Ectodermal cell (in vitro differentiated cells): ENCODE results near the gene MRPL21.

Source experiments
- H3K27ac ChIP-seq: 2 replicates; pipeline ENCODE4 v1.7.0; 2013; ENCODE audit warnings: mild to moderate bottlenecking, low read depth, low read length; ENCODE audit not compliant: insufficient read depth, poor library complexity, severe bottlenecking
- H3K27me3 ChIP-seq: 2 replicates; pipeline ENCODE4 v1.7.0; 2013; ENCODE audit warnings: mild to moderate bottlenecking, low read length; ENCODE audit not compliant: insufficient read depth, control insufficient read depth, poor library complexity, severe bottlenecking
- H3K36me3 ChIP-seq: one replicate; pipeline ENCODE4 v1.7.0; 2013; ENCODE audit warnings: low read length; ENCODE audit not compliant: control insufficient read depth, insufficient read depth
- H3K4me1 ChIP-seq: one replicate; pipeline ENCODE4 v1.7.0; 2013; ENCODE audit warnings: low read length; ENCODE audit not compliant: control insufficient read depth, insufficient read depth
- H3K4me3 ChIP-seq: 2 replicates; pipeline ENCODE4 v1.7.0; 2013; ENCODE audit warnings: low read depth, low read length, control low read depth; ENCODE audit not compliant: insufficient read depth
- H3K9me3 ChIP-seq: 2 replicates; pipeline ENCODE4 v1.7.0; 2013; ENCODE audit warnings: mild to moderate bottlenecking, low read length, moderate library complexity; ENCODE audit not compliant: control insufficient read depth
- WGBS, 2 experiments: methylation state at CpG; one replicate each; pipeline ENCODE4 v1.1.7; 2013; ENCODE audit warnings: missing lambda C conversion rate in 2 of 2; 5-methylcytosine and 5-hydroxymethylcytosine counted together

Gene MRPL21

GRCh38 chr11:68935066-68935465 is 31.4 kb upstream of the MRPL21 start:
- Histone ChIP-seq H3K4me3 (no peak overlapping the region), H3K9me3 (no peaks in the 10 kb centered on the region), H3K36me3 (peaks cover 27% of the 10 kb centered on the region), H3K27ac (no peak overlapping the region), H3K27me3 (no peaks in the 10 kb centered on the region), H3K4me1 (no peaks in the 10 kb centered on the region)
- 96 to 97% methylated on average over 15 of the region's 15 CpGs for WGBS, 2 experiments

GRCh38 chr11:68934666-68935065 is 31.0 kb upstream of the MRPL21 start:
- Histone ChIP-seq H3K27ac (no peak overlapping the region), H3K4me1 (no peaks in the 10 kb centered on the region), H3K9me3 (no peaks in the 10 kb centered on the region), H3K36me3 (peaks cover 29% of the 10 kb centered on the region), H3K27me3 (no peaks in the 10 kb centered on the region), H3K4me3 (no peak overlapping the region)
- WGBS, 2 experiments: 94 to 98% methylated on average over 13 of the region's 13 CpGs

GRCh38 chr11:68934321-68934645 is 30.7 kb upstream of the MRPL21 start:
- no peaks in the 10 kb centered on the region for H3K4me1 ChIP-seq
- H3K36me3 ChIP-seq: peaks cover 32% of the 10 kb centered on the region
- no peaks in the 10 kb centered on the region for H3K27me3 ChIP-seq
- 91 to 95% methylated on average over 12 of the region's 12 CpGs for WGBS, 2 experiments
- no peak overlapping the region for H3K27ac ChIP-seq
- H3K9me3 ChIP-seq: no peaks in the 10 kb centered on the region
- H3K4me3 ChIP-seq: no peak overlapping the region

- Histone ChIP-seq H3K36me3 (peaks cover 32% of the 10 kb centered on the region), H3K27ac (no peak overlapping the region), H3K4me3 (no peak overlapping the region), H3K9me3 (no peaks in the 10 kb centered on the region), H3K4me1 (no peaks in the 10 kb centered on the region), H3K27me3 (no peaks in the 10 kb centered on the region)
- WGBS, 2 experiments: 87 to 90% methylated on average over 17 of the region's 17 CpGs
These were observed 30.1 kb upstream of the MRPL21 start for GRCh38 chr11:68933605-68934320.

- H3K9me3 ChIP-seq: no peaks in the 10 kb centered on the region
- no peak overlapping the region for H3K4me3 ChIP-seq
- no peaks in the 10 kb centered on the region for H3K27me3 ChIP-seq
- 95 to 96% methylated on average over 24 of the region's 24 CpGs for WGBS, 2 experiments
- H3K4me1 ChIP-seq: no peaks in the 10 kb centered on the region
- H3K27ac ChIP-seq: no peak overlapping the region
- H3K36me3 ChIP-seq: peaks cover 30% of the 10 kb centered on the region
These were observed 29.4 kb upstream of the MRPL21 start for GRCh38 chr11:68932933-68933577.

- H3K36me3 ChIP-seq: peaks cover 28% of the 10 kb centered on the region
- WGBS, 2 experiments: 94 to 95% methylated on average over 7 of the region's 7 CpGs
- no peak overlapping the region for H3K4me3 ChIP-seq
- H3K27me3 ChIP-seq: no peaks in the 10 kb centered on the region
- H3K9me3 ChIP-seq: no peaks in the 10 kb centered on the region
- no peak overlapping the region for H3K27ac ChIP-seq
- no peaks in the 10 kb centered on the region for H3K4me1 ChIP-seq
These were observed 28.7 kb upstream of the MRPL21 start for GRCh38 chr11:68932358-68932757.

- WGBS, 2 experiments: 89 to 91% methylated on average over 17 of the region's 17 CpGs
These were observed 28.3 kb upstream of the MRPL21 start for GRCh38 chr11:68931911-68932310.

GRCh38 chr11:68930991-68931855 is 27.6 kb upstream of the MRPL21 start:
- H3K27me3 ChIP-seq: no peaks in the 10 kb centered on the region
- H3K4me3 ChIP-seq: no peak overlapping the region
- H3K4me1 ChIP-seq: no peaks in the 10 kb centered on the region
- peaks cover 2% of the 10 kb centered on the region for H3K9me3 ChIP-seq
- H3K36me3 ChIP-seq: peaks cover 27% of the 10 kb centered on the region
- no peak overlapping the region for H3K27ac ChIP-seq
- WGBS, 2 experiments: 91% methylated on average over 21 of the region's 21 CpGs

More at GRCh38 chr11:68931911-68932310, 28.3 kb upstream of the MRPL21 start:
- Histone ChIP-seq H3K4me3 (no peak overlapping the region), H3K9me3 (no peaks in the 10 kb centered on the region), H3K27me3 (no peaks in the 10 kb centered on the region), H3K36me3 (peaks cover 24% of the 10 kb centered on the region), H3K4me1 (no peaks in the 10 kb centered on the region), H3K27ac (no peak overlapping the region)

GRCh38 chr11:68929706-68930570 is 26.3 kb upstream of the MRPL21 start:
- 93 to 94% methylated on average over 20 of the region's 20 CpGs for WGBS, 2 experiments
- Histone ChIP-seq H3K4me1 (no peaks in the 10 kb centered on the region), H3K4me3 (no peak overlapping the region), H3K36me3 (peaks cover 40% of the 10 kb centered on the region), H3K27me3 (no peaks in the 10 kb centered on the region), H3K9me3 (peaks cover 6% of the 10 kb centered on the region), H3K27ac (no peak overlapping the region)
